HG02678 (cell line): ENCODE measurements around the gene DLEC1.
A peak's percentile ranks its signal among the peaks of the same experiment; 100 is the strongest.

Experiments used
- ATAC-seq: cut with Tn5 transposase; IDR thresholded peaks from one replicate; pipeline ENCODE4 v1.9.1; 2021; ENCODE audit warnings: mild to moderate bottlenecking, moderate library complexity; ENCODE audit not compliant: unreplicated experiment

Gene DLEC1

GRCh38 chr3:38039101-38039898 is at the start of gene DLEC1:
TSS of gene DLEC1 (plus strand) at chr3:38039208. CDS start at chr3:38039226, 18 bp downstream.
- peak; percentile 87 for ATAC-seq

- no peak for ATAC-seq
Observed at GRCh38 chr3:37989821-37990480, 49.1 kb upstream of the DLEC1 start.

GRCh38 chr3:37990527-37990926 is 48.5 kb upstream of the DLEC1 start, which contains the start of gene VILL:
TSS of gene VILL (plus strand) at chr3:37990786. CDS start at chr3:37993673, 2,887 bp downstream.
- ATAC-seq, result no peak

- no peak for ATAC-seq
Observed at GRCh38 chr3:37991109-37991508, 47.9 kb upstream of the DLEC1 start.

- no peak for ATAC-seq
Observed at GRCh38 chr3:37991823-37992222, 47.2 kb upstream of the DLEC1 start.

- no peak for ATAC-seq
Observed at GRCh38 chr3:37992271-37993066, 46.5 kb upstream of the DLEC1 start.

GRCh38 chr3:37993067-37993455 is 45.9 kb upstream of the DLEC1 start:
- ATAC-seq, result no peak

- no peak for ATAC-seq
Observed at GRCh38 chr3:37993460-37993819, 45.6 kb upstream of the DLEC1 start.

GRCh38 chr3:37993820-37994638 is 45.0 kb upstream of the DLEC1 start:
- peak; percentile 59 for ATAC-seq

GRCh38 chr3:37994639-37994972 is 44.4 kb upstream of the DLEC1 start:
- no peak for ATAC-seq

- ATAC-seq, result no peak
Observed at GRCh38 chr3:37995652-37996641, 43.1 kb upstream of the DLEC1 start.

- ATAC-seq, result peak; percentile 52
Observed at GRCh38 chr3:37996785-37997301, 42.2 kb upstream of the DLEC1 start.

GRCh38 chr3:37997342-37997741 is 41.7 kb upstream of the DLEC1 start:
- no peak for ATAC-seq

GRCh38 chr3:37997791-37998370 is 41.1 kb upstream of the DLEC1 start:
- no peak for ATAC-seq

- ATAC-seq, result no peak
Observed at GRCh38 chr3:37999836-38000235, 39.2 kb upstream of the DLEC1 start.

GRCh38 chr3:38000242-38000916 is 38.6 kb upstream of the DLEC1 start:
- ATAC-seq, result no peak

- no peak for ATAC-seq
Observed at GRCh38 chr3:38000965-38001455, 38.0 kb upstream of the DLEC1 start.

- ATAC-seq, result no peak
Observed at GRCh38 chr3:38001456-38002081, 37.4 kb upstream of the DLEC1 start.
